H9 (cell line): ENCODE data around the gene MFAP3. TPM values are rescaled to one million over a fixed set of nuclear protein-coding genes. Genes with fewer than 3 reads are reported as not detected.

Source experiments
- DNase-seq: peaks from one replicate; pipeline ENCODE4 v3.0.0-alpha.2; 2017
- H2AFZ ChIP-seq: one replicate; pipeline ENCODE4 v1.6.1; 2013; ENCODE audit warnings: mild to moderate bottlenecking, low read length, control low read depth, moderate library complexity
- H2AK5ac ChIP-seq: 2 replicates; pipeline ENCODE4 v1.6.1; 2013; ENCODE audit warnings: low read length, control low read depth, mixed read lengths; ENCODE audit not compliant: insufficient read length
- H2BK120ac ChIP-seq: one replicate; pipeline ENCODE4 v1.6.1; 2013; ENCODE audit warnings: low read depth, mild to moderate bottlenecking, low read length, control low read depth, inconsistent platforms; ENCODE audit not compliant: poor library complexity, severe bottlenecking
- H2BK12ac ChIP-seq: 2 replicates; pipeline ENCODE4 v1.6.1; 2013; ENCODE audit warnings: low read length, control low read depth, mixed read lengths, low read depth; ENCODE audit not compliant: insufficient read length
- H2BK15ac ChIP-seq: 2 replicates; pipeline ENCODE4 v1.6.1; 2013; ENCODE audit warnings: low read depth, low read length, control low read depth
- H2BK20ac ChIP-seq: one replicate; pipeline ENCODE4 v1.6.1; 2013; ENCODE audit warnings: low read depth, mild to moderate bottlenecking, low read length, control low read depth, inconsistent platforms; ENCODE audit not compliant: poor library complexity, severe bottlenecking
- H2BK5ac ChIP-seq: 2 replicates; pipeline ENCODE4 v1.6.1; 2013; ENCODE audit warnings: low read length, control low read depth, mixed read lengths; ENCODE audit not compliant: insufficient read length
- H3K14ac ChIP-seq: 2 replicates; pipeline ENCODE4 v1.6.1; 2013; ENCODE audit warnings: low read length, control low read depth; ENCODE audit not compliant: insufficient read depth
- H3K18ac ChIP-seq: 2 replicates; pipeline ENCODE4 v1.6.1; 2013; ENCODE audit warnings: low read depth, mild to moderate bottlenecking, mixed read lengths, low read length, control low read depth; ENCODE audit not compliant: insufficient read length
- H3K23ac ChIP-seq: 2 replicates; pipeline ENCODE4 v1.6.1; 2013; ENCODE audit warnings: low read length, control low read depth, mixed read lengths, low read depth; ENCODE audit not compliant: insufficient read length
- H3K23me2 ChIP-seq: 2 replicates; pipeline ENCODE4 v1.6.1; 2013; ENCODE audit warnings: low read depth, mild to moderate bottlenecking, mixed read lengths, low read length, control low read depth; ENCODE audit not compliant: insufficient read length, poor library complexity, severe bottlenecking
- H3K27ac ChIP-seq: 2 replicates; pipeline ENCODE4 v1.5.1; 2013; ENCODE audit warnings: low read length, control low read depth, mixed read lengths, low read depth; ENCODE audit not compliant: insufficient read length
- H3K27me3 ChIP-seq: 2 replicates; pipeline ENCODE4 v1.6.1; 2013; ENCODE audit warnings: low read length, control low read depth, inconsistent platforms; ENCODE audit not compliant: insufficient read depth
- H3K4ac ChIP-seq: 2 replicates; pipeline ENCODE4 v1.6.1; 2013; ENCODE audit warnings: low read depth, mild to moderate bottlenecking, control low read depth, inconsistent platforms, low read length, moderate library complexity
- H3K4me1 ChIP-seq: 2 replicates; pipeline ENCODE4 v1.6.1; 2013; ENCODE audit warnings: low read length, control low read depth, inconsistent platforms; ENCODE audit not compliant: insufficient read depth
- H3K4me2 ChIP-seq: 2 replicates; pipeline ENCODE4 v1.6.1; 2013; ENCODE audit warnings: low read length, control low read depth, mixed read lengths; ENCODE audit not compliant: insufficient read length, insufficient read depth
- H3K56ac ChIP-seq: 2 replicates; pipeline ENCODE4 v1.6.1; 2013; ENCODE audit warnings: low read depth, mild to moderate bottlenecking, mixed read lengths, low read length, control low read depth; ENCODE audit not compliant: insufficient read length
- H3K79me1 ChIP-seq: 2 replicates; pipeline ENCODE4 v1.6.1; 2013; ENCODE audit warnings: low read depth, mild to moderate bottlenecking, moderate library complexity, low read length, control low read depth, inconsistent platforms; ENCODE audit not compliant: insufficient read depth, poor library complexity, severe bottlenecking
- H3K79me2 ChIP-seq: 2 replicates; pipeline ENCODE4 v1.6.1; 2013; ENCODE audit warnings: low read length, control low read depth, inconsistent platforms; ENCODE audit not compliant: insufficient read depth
- H3K9ac ChIP-seq: 2 replicates; pipeline ENCODE4 v1.6.1; 2013; ENCODE audit warnings: low read length, control low read depth, mixed read lengths; ENCODE audit not compliant: insufficient read length; ENCODE audit errors: extremely low read depth
- H3K9me3 ChIP-seq: one replicate; pipeline ENCODE4 v1.6.1; 2013; ENCODE audit warnings: low read depth, low read length, inconsistent platforms; ENCODE audit not compliant: control insufficient read depth
- H3T11ph ChIP-seq: one replicate; pipeline ENCODE4 v1.6.1; 2013; ENCODE audit warnings: mild to moderate bottlenecking, low read length, control low read depth, inconsistent platforms
- H4K20me1 ChIP-seq: one replicate; pipeline ENCODE4 v1.6.1; 2013; ENCODE audit not compliant: control insufficient read depth, insufficient read length, insufficient read depth
- H4K5ac ChIP-seq: 2 replicates; pipeline ENCODE4 v1.6.1; 2013; ENCODE audit warnings: low read depth, mild to moderate bottlenecking, mixed read lengths, low read length, control low read depth; ENCODE audit not compliant: insufficient read length
- H4K8ac ChIP-seq: replicated peaks from 2 replicates; pipeline ENCODE4 v1.6.1; 2013; ENCODE audit warnings: low read length, control low read depth, mixed read lengths, low read depth; ENCODE audit not compliant: insufficient read length
- H4K91ac ChIP-seq: 2 replicates; pipeline ENCODE4 v1.6.1; 2013; ENCODE audit warnings: low read depth, mild to moderate bottlenecking, moderate library complexity, mixed read lengths, low read length, control low read depth; ENCODE audit not compliant: insufficient read length
- H3K27ac Mint-ChIP-seq, 3 experiments: 2 replicates in 2 of 3; 3 replicates in 1 of 3; pipeline ENCODE4 v1.8.0; 2020 to 2021; ENCODE audit warnings: mixed read lengths in 3 of 3, mild to moderate bottlenecking in 1 of 3, moderate library complexity in 1 of 3
- H3K27me3 Mint-ChIP-seq: 2 replicates; pipeline ENCODE4 v1.8.0; 2021; ENCODE audit warnings: low read depth, mild to moderate bottlenecking, moderate library complexity, mixed read lengths
- H3K36me3 Mint-ChIP-seq, 3 experiments: 2 replicates in 2 of 3; 3 replicates in 1 of 3; pipeline ENCODE4 v1.8.0; 2020 to 2021; ENCODE audit warnings: low read depth in 3 of 3, mixed read lengths in 3 of 3; ENCODE audit not compliant: insufficient read depth in 1 of 3
- H3K4me1 Mint-ChIP-seq, 2 experiments: 2 replicates each; pipeline ENCODE4 v1.8.0; 2020; ENCODE audit warnings: mixed read lengths in 2 of 2
- H3K4me3 Mint-ChIP-seq, 2 experiments: 2 replicates in 1 of 2; 3 replicates in 1 of 2; pipeline ENCODE4 v1.8.0; 2020 to 2021; ENCODE audit warnings: mild to moderate bottlenecking in 2 of 2, mixed read lengths in 2 of 2, moderate library complexity in 1 of 2
- H3K9me3 Mint-ChIP-seq, 2 experiments: 2 replicates in 1 of 2; 3 replicates in 1 of 2; pipeline ENCODE4 v1.8.0; 2020; ENCODE audit warnings: mild to moderate bottlenecking in 2 of 2, mixed read lengths in 2 of 2, moderate library complexity in 1 of 2
- WGBS: extraction: QIAGEN DNeasy Blood & Tissue Kit; methylation state at CpG from one replicate; pipeline ENCODE4 v1.1.7; 2013; ENCODE audit warnings: missing lambda C conversion rate, low lambda C conversion rate, mixed read lengths; ENCODE audit not compliant: insufficient read length; ENCODE audit errors: extremely low coverage; 5-methylcytosine and 5-hydroxymethylcytosine counted together
- total RNA-seq: library from RNA; stranded (reverse); gene quantifications from 2 replicates; pipeline ENCODE4 v1.2.1, GENCODE V29; 2021
- TF ChIP-seq, protein P1 (sequence below): fragments of 200-600 bp; sonication (generic); conservative IDR thresholded peaks from 3 replicates; pipeline ENCODE4 v1.8.0; 2021; ENCODE audit warnings: antibody characterized with exemption, mild to moderate bottlenecking

Gene MFAP3
- total RNA-seq, 1 experiment from 2014 or later: 24.5 TPM

DNA sequence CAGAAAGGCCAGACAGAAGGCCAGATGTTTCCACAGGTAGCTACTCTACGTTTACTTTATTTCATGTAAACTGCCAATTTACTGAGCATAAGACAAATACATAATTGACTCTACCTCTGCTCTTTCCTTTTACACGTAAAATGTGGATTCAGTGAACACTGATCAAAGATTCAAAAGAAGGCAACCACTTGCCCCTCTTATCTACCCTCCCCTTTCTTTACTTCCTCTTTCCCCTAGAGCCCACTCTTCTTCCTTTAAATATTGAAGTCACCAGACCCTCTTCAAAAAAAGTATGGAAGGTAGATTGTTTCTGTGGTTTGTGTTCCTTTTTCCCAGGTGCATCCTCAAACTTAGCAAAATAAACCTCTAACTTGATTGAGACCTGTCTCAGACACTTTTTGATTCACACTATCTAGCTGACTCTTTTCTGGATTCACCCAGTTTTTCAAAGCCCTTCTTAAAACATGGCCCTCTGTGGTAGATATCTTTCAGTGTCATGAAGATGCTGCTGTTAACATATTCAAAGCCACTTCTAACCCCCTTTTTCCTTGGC lies 6.8 kb upstream of the MFAP3 start:
- Histone ChIP-seq H3K4ac (no peak overlapping the region), H3K23ac (no peak overlapping the region), H3T11ph (no peak overlapping the region), H3K9me3 (no peaks in the 10 kb centered on the region), H3K18ac (no peak overlapping the region), H3K79me1 (no peaks in the 10 kb centered on the region), H3K14ac (no peak overlapping the region), H3K27me3 (no peaks in the 10 kb centered on the region), H3K79me2 (no peaks in the 10 kb centered on the region), H2BK15ac (no peak overlapping the region), H3K56ac (no peak overlapping the region), H3K4me2 (no peak overlapping the region), H2BK120ac (no peak overlapping the region), H2AK5ac (no peak overlapping the region), H4K5ac (no peak overlapping the region), H3K4me1 (no peaks in the 10 kb centered on the region), H2BK20ac (no peak overlapping the region), H4K8ac (no peak overlapping the region), H4K20me1 (no peaks in the 10 kb centered on the region), H3K23me2 (no peaks in the 10 kb centered on the region), H3K9ac (no peak overlapping the region), H2BK12ac (no peak overlapping the region), H2AFZ (no peak overlapping the region), H2BK5ac (no peak overlapping the region), H4K91ac (no peak overlapping the region), H3K27ac (no peak overlapping the region)
- no peak for DNase-seq
- Mint-ChIP-seq H3K27me3 (no peaks in the 10 kb centered on the region), H3K36me3 (peaks cover 0 to 3% (median 0%) of the 10 kb centered on the region in 3 experiments; a peak in 1 of 7 replicates), H3K4me3 (no peak overlapping the region), H3K27ac (no peak overlapping the region), H3K9me3 (no peaks in the 10 kb centered on the region), H3K4me1 (no peaks in the 10 kb centered on the region)
- no CpG with 5 or more reads among the region's 2 CpGs for WGBS
- TF ChIP-seq, protein P1, sequence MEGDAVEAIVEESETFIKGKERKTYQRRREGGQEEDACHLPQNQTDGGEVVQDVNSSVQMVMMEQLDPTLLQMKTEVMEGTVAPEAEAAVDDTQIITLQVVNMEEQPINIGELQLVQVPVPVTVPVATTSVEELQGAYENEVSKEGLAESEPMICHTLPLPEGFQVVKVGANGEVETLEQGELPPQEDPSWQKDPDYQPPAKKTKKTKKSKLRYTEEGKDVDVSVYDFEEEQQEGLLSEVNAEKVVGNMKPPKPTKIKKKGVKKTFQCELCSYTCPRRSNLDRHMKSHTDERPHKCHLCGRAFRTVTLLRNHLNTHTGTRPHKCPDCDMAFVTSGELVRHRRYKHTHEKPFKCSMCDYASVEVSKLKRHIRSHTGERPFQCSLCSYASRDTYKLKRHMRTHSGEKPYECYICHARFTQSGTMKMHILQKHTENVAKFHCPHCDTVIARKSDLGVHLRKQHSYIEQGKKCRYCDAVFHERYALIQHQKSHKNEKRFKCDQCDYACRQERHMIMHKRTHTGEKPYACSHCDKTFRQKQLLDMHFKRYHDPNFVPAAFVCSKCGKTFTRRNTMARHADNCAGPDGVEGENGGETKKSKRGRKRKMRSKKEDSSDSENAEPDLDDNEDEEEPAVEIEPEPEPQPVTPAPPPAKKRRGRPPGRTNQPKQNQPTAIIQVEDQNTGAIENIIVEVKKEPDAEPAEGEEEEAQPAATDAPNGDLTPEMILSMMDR: no peak
